ENCODE results near the gene CELA2A. TPM values are rescaled to one million over a fixed set of nuclear protein-coding genes. Genes with fewer than 3 reads are reported as not detected.

CELA2A gene
- total and polyA plus RNA-seq, 2 of the 13 experiments (the other 11 are each of a cell fraction or from before 2014, with no cell fraction given): not detected

DNA sequence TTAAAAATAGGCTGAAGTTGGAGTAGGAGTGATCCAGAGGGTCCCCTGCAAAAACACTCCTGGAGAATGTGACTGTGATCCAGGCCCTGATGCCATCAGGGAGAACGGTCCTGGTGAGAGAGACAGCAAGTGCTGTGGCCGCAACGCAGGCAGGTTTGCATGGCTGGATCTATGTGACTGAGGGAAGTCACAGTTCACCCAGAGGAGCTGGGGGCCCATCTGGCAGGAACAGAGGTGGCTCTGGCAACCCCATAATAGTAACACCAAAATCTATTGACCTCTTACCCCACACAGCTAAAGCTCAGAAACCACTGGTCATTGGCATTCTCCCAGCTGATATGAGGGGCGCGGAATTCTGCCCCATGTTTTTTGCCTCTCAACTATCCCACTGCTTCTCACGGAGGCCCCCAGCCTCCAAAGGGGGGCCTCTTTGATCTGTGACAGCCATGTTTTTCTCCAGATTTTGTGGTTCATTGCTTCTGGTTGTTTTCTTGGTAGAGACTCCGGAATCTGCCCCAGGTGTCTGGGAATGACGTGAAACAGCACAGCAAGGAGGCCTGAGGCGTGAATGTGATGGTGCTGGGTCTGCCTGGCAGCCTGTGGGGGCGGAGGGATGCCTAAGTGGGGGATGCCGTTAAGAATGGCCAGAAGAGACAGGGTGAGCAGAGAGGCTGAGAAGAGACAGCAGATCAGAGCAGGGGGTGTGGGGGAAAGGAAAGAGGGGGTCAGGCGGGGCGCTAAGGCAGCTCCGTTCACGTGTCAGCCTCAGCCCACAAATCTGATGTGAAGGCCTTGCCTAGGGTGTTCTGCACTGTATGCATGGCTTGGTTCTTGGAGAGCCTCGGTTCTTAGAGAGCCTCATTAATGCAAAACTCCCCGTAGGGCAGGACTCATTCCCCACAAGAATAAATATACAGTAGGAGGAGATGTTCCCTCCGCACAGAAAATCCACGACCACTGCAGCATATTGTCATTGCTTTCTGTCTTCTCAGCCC lies 43.9 kb downstream of the CELA2A start:
- no peak for FAIRE-seq
- CTCF ChIA-PET (ENCODE audit: low intra/inter-chr PET ratio, low total read pairs): interaction anchor here (1.1 kb wide), 1 partner anchor 177 kb away, joined by 5 read pairs; no protein-coding TSS in a partner anchor
- TF ChIP-seq TSC22D2 (CRISPR knock-in tag; IDR thresholded peaks at IDR 0.05; ENCODE audit: borderline replicate concordance) (no peak), MED13 (CRISPR knock-in tag; IDR thresholded peaks at IDR 0.05) (no peak), LRRFIP1 (CRISPR knock-in tag; conservative IDR thresholded peaks at IDR 0.05) (no peak), POLR2A (IDR thresholded peaks at IDR 0.05; ENCODE audit: insufficient read depth in 1 of 2, low read depth in 2 of 2, low read length in 2 of 2) (no peak), PATZ1 (CRISPR knock-in tag; IDR thresholded peaks at IDR 0.05) (no peak), ZNF790 (CRISPR knock-in tag; IDR thresholded peaks at IDR 0.05; ENCODE audit: borderline replicate concordance) (no peak)
- TF ChIP-seq, protein P1, sequence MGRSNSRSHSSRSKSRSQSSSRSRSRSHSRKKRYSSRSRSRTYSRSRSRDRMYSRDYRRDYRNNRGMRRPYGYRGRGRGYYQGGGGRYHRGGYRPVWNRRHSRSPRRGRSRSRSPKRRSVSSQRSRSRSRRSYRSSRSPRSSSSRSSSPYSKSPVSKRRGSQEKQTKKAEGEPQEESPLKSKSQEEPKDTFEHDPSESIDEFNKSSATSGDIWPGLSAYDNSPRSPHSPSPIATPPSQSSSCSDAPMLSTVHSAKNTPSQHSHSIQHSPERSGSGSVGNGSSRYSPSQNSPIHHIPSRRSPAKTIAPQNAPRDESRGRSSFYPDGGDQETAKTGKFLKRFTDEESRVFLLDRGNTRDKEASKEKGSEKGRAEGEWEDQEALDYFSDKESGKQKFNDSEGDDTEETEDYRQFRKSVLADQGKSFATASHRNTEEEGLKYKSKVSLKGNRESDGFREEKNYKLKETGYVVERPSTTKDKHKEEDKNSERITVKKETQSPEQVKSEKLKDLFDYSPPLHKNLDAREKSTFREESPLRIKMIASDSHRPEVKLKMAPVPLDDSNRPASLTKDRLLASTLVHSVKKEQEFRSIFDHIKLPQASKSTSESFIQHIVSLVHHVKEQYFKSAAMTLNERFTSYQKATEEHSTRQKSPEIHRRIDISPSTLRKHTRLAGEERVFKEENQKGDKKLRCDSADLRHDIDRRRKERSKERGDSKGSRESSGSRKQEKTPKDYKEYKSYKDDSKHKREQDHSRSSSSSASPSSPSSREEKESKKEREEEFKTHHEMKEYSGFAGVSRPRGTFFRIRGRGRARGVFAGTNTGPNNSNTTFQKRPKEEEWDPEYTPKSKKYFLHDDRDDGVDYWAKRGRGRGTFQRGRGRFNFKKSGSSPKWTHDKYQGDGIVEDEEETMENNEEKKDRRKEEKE (IDR thresholded peaks at IDR 0.05): no peak
- intact Hi-C loops (cut with micrococcal nuclease; ENCODE audit: unreplicated experiment): no loop called here
- H3K27me3 ChIP-seq (ENCODE audit: control insufficient read depth in 1 of 2, insufficient read depth in 2 of 2, low read length in 2 of 2): no peaks in the 10 kb centered on the region
- peaks cover 0 to 17% of the 10 kb centered on the region in 2 experiments; a peak in 1 of 5 replicates for H3K36me3 ChIP-seq (replicated peaks in 1 of 2; ENCODE audit: control insufficient read depth in 1 of 2, insufficient read depth in 2 of 2, low read length in 2 of 2)
- no peaks in the 10 kb centered on the region for H3K9me3 ChIP-seq (ENCODE audit: low read length)
- H2AFZ ChIP-seq (ENCODE audit: low read length): no peak overlapping the region
- peaks cover 7% of the 10 kb centered on the region; the same call in 1 of the 2 replicates for H3K4me1 ChIP-seq (ENCODE audit: insufficient read depth, low read length)
- no peak overlapping the region for H3K9ac ChIP-seq (ENCODE audit: insufficient read depth, low read depth, low read length)
- H3K4me2 ChIP-seq (ENCODE audit: low read depth, low read length): no peak overlapping the region
- WGBS (ENCODE audit: low lambda C conversion rate): 87% methylated on average over 17 of the region's 19 CpGs
- no peak overlapping the region for H3K4me3 ChIP-seq (replicated peaks in 1 of 3; ENCODE audit: insufficient read depth in 1 of 3, low read depth in 2 of 3, low read length in 3 of 3)
- no peaks in the 10 kb centered on the region for H3K79me2 ChIP-seq (ENCODE audit: insufficient read depth, low read length)
- POLR2A ChIA-PET: no interaction called here
- no peak overlapping the region for H3K27ac ChIP-seq (ENCODE audit: extremely low read length, insufficient read depth, low read length)
- H4K20me1 ChIP-seq (ENCODE audit: insufficient read depth, low read length): no peaks in the 10 kb centered on the region
- DNase-seq (ENCODE audit: low spot score): no peak
- ATAC-seq: no peak
- in situ Hi-C loops (cut with HindIII; ENCODE audit: extremely low pct_ligation_motif_present, low pct_unique_long_range_greater_than_20kb): no loop called here
- no TSS peak for BruUV-seq (replicated peaks)

Data from HepG2 (cell line).